Measurements from ENCODE around the gene TMOD3. TPM values are rescaled to one million over a fixed set of nuclear protein-coding genes. Genes with fewer than 3 reads are reported as not detected.

The TMOD3 gene
- total and polyA plus RNA-seq, 8 donors, result 4.4 to 28.5 (median 14.3) TPM

GRCh38 chr15:51828621-51829375 is 655 bp upstream of the TMOD3 start:
- Histone ChIP-seq H3K27ac (no peak overlapping the region), H3K4me3 (peak overlapping the region in 3 of 4 donors; percentile 82 to 99 (median 84)), H3K9me3 (no peaks in the 10 kb centered on the region), H3K27me3 (no peaks in the 10 kb centered on the region), H3K4me1 (peaks cover 4 to 13% (median 8%) of the 10 kb centered on the region in 3 donors), H3K36me3 (no peaks in the 10 kb centered on the region)
- TF ChIP-seq CTCF (IDR thresholded peaks at IDR 0.05), result no peak
- intact Hi-C loops (cut with DNase I), result no loop called here
- DNase-seq (no peak), ATAC-seq (no peak), FAIRE-seq (no peak)
- WGBS, 2 donors, result 65 to 72% methylated on average over 9 of the region's 9 CpGs

GRCh38 chr15:51830276-51830806 is 888 bp downstream of the TMOD3 start:
- 0% methylated on average over 8 of the region's 8 CpGs for WGBS, 2 donors
- peaks cover 4 to 13% (median 8%) of the 10 kb centered on the region in 3 donors for H3K4me1 ChIP-seq
- FAIRE-seq (no peak), DNase-seq (no peak), ATAC-seq (peak; percentile 16 to 39 (median 22))
- H3K27me3 ChIP-seq, result no peaks in the 10 kb centered on the region
- intact Hi-C loops (cut with DNase I), result no loop called here
- TF ChIP-seq CTCF (IDR thresholded peaks at IDR 0.05), result no peak
- H3K9me3 ChIP-seq, result no peaks in the 10 kb centered on the region
- peak overlapping the region; percentile 89 to 96 (median 96) for H3K27ac ChIP-seq
- no peaks in the 10 kb centered on the region for H3K36me3 ChIP-seq
- H3K4me3 ChIP-seq, result peak overlapping the region; percentile 82 to 99 (median 86)

GRCh38 chr15:51833772-51834171 is 4.3 kb downstream of the TMOD3 start:
- Histone ChIP-seq H3K27ac (no peak overlapping the region), H3K27me3 (no peaks in the 10 kb centered on the region), H3K9me3 (no peaks in the 10 kb centered on the region), H3K4me3 (no peak overlapping the region), H3K36me3 (no peaks in the 10 kb centered on the region), H3K4me1 (peaks cover 4 to 26% (median 8%) of the 10 kb centered on the region in 3 donors)
- intact Hi-C loops (cut with DNase I), result no loop called here
- ATAC-seq (no peak), DNase-seq (no peak), FAIRE-seq (no peak)
- TF ChIP-seq CTCF (IDR thresholded peaks at IDR 0.05), result no peak
- WGBS, 2 donors, result 88 to 91% methylated on average over 1 of the region's 1 CpG

- no peak for TF ChIP-seq CTCF (IDR thresholded peaks at IDR 0.05)
- H3K4me1 ChIP-seq, result peaks cover 0 to 18% (median 0%) of the 10 kb centered on the region in 3 donors
- 67 to 79% methylated on average over 4 of the region's 4 CpGs for WGBS, 2 donors
Measured at GRCh38 chr15:51837792-51838251, 8.4 kb downstream of the TMOD3 start.

GRCh38 chr15:51838270-51838669 is 8.8 kb downstream of the TMOD3 start:
- no peaks in the 10 kb centered on the region for H3K27me3 ChIP-seq
- H3K4me1 ChIP-seq, result peaks cover 0 to 22% (median 0%) of the 10 kb centered on the region in 3 donors
- no peak for TF ChIP-seq CTCF (IDR thresholded peaks at IDR 0.05)
- no peaks in the 10 kb centered on the region for H3K9me3 ChIP-seq
- intact Hi-C loops (cut with DNase I), result no loop called here
- no peaks in the 10 kb centered on the region for H3K36me3 ChIP-seq
- DNase-seq, result no peak
- ATAC-seq, result no peak
- FAIRE-seq, result no peak
- 86% methylated on average over 2 of the region's 2 CpGs for whole genome bisulfite sequencing, 2 donors
- no peak overlapping the region for H3K27ac ChIP-seq
- no peak overlapping the region for H3K4me3 ChIP-seq

More at GRCh38 chr15:51837792-51838251, 8.4 kb downstream of the TMOD3 start:
- intact Hi-C loops (cut with DNase I), result no loop called here
- Histone ChIP-seq H3K9me3 (no peaks in the 10 kb centered on the region), H3K27ac (no peak overlapping the region), H3K36me3 (no peaks in the 10 kb centered on the region), H3K27me3 (no peaks in the 10 kb centered on the region), H3K4me3 (no peak overlapping the region)
- FAIRE-seq (no peak), DNase-seq (no peak), ATAC-seq (peak in 3 of 4 donors; percentile 19 to 50 (median 42))

Data from pancreas (tissue), 10 donors.